Fibroblast of skin of right biceps (primary cell): ENCODE data around the gene PHGDH.
"Not testable (repeated sequence)": the region's sequence is repeated elsewhere in the genome, so short reads cannot be mapped to it uniquely, and the experiment has no call there.

Experiments
- DNase-seq: peaks from one replicate; pipeline ENCODE4 v3.0.0-alpha.2; 2013

The PHGDH gene

DNA sequence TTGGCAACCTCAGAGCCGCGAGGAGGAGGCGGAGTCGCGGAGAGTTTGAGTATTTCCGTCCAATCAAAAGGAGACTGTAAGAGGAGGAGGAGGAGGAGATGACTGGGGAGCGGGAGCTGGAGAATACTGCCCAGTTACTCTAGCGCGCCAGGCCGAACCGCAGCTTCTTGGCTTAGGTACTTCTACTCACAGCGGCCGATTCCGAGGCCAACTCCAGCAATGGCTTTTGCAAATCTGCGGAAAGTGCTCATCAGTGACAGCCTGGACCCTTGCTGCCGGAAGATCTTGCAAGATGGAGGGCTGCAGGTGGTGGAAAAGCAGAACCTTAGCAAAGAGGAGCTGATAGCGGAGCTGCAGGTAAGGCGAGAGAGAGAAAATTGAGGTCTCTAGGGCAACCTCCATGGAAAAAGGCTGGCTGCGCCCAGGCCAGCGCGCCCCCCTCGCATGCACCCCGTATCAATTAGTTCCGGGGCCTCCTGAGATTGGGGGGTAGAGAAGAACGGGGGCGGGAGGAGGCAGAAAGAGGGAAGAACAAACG, at the start of gene PHGDH:
Gene PHGDH (plus strand): TSS at position 131 of the 538 bp plus-strand sequence. CDS start 89 bp downstream, at position 220.
- DNase-seq, result peak; percentile 94

DNA sequence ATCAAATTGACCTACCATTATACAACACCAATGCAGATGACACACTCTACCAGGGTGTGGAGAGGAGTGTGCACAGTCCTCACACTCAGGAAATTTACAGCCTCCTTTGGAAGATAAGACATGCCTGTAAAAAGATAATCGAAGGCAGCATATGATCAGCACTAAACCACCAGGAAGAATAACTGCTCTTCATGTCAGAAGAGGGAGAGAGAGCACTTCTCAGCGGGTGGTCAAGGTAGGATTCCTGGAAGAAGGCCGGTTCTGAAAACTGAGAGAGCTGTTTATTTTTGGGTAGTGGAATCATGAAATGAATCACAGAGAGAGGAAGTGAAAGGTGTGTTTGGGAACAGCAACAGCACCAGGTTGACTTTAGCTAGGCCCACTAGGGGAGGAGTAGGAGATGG, 49.7 kb upstream of the PHGDH start:
- no peak for DNase-seq

DNA sequence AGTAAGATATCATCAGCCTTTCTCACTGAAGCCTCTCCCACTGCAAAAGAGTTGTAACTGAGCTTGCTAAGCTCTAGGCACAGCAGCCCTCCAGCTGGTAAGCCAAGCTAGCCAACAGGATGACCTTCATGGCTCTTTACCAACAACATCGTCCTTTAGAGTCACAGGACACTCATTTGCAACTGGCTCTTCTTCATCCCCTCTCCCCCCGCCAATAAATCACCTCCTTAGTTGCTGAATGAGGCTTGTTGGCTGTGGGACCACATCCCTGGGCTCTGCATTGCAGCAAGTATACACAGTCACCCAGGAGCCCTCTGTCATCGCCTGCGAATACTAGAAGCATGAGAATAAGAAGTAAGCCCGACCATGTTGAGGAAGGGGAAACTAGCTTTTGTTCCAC, 47.7 kb upstream of the PHGDH start:
- no peak for DNase-seq

DNA sequence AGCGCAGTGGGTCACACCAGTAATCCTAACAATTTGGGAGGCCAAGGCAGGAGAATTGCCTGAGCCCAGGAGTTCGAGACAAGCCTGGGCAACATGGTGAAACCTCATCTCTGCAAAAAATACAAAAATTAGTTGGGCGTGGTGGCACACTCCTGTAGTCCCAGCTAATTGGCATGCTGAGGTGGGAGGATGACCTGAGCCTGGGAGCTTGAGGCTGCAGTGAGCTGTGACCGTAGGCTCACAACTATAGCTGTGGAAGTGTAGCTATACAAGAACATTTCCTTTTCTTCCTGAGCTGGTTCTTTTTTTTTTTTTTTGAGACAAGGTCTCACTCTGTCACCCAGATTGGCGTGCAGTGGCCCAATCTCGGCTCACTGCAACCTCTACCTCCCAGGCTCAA, 44.6 kb upstream of the PHGDH start:
- no peak for DNase-seq

DNA sequence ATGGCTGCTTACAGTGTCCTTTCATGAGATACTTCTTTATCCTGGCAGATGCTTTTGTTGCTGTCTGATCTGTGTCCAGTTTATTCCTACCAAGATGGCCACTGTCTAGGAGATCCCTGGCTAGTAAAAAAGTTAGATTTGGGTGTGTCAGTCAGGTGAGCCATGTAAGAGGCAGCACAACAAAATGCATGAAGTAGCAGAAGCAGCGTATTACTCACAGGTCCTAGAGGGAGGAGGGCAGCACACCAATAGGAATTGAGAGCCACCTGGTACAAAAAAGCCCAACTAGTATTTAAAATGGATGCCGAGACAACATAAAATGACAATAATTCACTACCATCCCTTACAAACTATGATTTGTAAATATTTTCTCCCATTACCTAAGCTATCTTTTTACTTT, 40.8 kb upstream of the PHGDH start:
- DNase-seq, result no peak

DNA sequence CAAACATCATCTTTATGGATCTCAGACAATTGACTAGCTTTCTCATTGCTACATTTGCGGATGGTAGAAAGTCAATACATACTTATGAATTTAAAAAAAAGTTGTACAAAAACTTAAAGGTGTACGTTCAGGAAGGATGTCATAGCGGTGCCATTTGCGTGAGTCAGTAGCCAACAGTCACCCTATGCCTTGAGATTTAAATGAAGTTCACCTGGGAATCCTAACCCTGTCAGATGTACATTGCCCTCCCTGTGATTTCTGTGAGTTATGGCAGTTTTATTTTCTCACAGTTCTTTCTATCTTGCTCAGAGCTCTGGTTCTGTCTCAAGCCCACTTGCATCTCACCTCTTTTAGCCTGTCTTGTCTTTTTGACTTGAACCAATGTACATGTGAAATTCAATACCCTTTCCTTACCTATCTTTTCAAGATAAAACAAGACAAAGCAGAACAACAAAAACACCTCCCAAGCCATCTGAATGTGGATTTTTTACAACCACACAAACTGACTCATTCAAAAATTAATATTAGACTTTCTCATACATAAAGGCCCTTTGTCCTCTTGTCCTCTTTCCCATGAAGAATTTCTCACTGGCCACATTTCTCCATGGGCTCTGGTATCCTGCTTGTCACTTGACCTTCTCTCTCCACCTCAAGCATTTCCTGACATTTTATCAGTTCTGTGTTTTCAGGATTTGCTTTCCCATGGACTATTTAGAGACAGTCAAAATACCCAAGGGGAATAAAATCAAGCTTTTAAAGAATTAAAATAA, 38.4 kb upstream of the PHGDH start:
- peak; percentile 50 for DNase-seq

DNA sequence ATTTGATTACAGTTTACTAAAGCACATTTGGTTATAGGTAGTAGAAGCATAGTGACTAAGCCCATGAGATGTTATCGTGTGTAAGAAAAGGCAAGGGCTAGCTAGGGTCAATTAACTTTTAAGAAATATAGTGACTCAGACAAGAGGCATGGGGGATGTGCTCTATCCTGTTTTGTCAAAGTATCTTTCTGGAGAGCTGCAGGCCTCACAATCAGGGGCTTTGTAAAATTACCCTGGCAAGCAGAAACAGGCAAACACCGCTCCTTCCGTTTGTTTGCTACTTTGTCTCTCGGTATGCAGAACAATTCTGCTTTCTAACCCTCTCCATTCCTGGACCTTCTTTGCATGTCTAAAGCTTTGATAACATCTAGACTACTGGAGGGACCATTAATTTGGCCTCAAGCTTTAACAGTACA, 37.6 kb upstream of the PHGDH start:
- DNase-seq, result peak; percentile 80

DNA sequence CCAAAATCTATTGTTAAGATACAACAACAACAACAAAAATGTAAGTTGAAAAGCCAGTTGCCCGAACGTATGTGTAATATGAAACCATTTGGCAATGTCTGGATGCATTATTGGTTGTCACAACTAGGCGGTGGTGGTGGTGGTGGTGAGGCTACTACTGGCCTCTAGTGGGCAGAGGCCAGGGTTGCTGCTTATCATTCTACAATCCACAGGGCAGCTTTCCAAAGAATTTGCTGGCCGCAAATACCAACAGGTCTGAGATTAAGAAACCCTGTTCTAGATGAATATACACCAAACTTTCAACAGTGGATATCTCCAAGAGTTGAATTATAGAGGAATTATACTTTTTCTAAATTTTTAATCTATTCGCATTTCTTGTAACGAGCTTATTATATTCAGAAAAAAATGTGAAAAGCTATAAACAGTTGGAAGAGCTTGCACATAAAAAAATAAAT, 36.9 kb upstream of the PHGDH start:
- DNase-seq, result peak; percentile 93

DNA sequence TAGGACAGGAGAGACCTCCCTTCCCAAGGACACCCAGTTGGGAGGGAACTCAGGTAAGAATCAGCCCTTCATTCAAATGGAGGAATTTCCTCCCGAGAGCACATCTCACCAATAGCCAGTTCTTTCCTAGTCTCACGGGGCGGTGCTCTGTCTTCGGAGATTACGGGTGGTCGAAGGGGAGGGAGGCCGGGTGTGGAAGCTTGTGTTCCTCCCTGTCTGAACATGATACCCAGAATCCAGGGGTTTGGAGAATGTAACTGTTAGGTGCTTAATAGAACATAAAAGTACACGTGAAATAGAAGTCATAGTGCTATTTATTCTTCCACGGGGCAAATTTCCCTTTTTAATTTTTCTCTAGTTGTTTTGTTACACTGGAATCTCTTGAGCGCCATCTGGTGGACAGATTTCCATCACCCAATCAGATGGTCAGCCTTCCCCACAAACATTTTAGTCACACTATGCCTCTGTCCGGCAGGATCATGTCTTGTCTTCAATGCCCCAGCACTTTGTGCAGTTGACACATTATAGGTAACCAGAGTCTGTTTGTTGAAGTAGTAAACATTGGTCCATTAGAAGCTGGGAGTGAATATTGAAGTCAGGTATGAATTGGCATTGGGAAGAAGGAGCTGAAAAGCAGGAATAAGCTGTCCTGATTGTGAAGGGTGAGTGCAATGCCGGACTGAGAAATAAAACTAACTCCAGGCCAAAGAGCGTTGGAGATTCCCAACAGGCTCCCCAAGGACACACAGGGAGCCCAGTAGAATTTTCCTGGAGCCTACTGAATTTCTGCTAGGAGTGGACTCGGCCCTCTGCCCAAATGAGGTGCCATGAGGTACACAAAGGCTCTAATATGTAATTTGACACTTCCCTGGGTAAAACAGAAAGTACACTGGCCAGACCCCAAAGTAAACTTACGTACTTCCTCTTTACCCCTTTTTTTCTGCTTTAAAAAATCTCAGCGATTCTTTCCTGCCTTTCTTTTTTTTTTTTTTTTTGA, 36.1 kb upstream of the PHGDH start:
- peak; percentile 81 for DNase-seq

DNA sequence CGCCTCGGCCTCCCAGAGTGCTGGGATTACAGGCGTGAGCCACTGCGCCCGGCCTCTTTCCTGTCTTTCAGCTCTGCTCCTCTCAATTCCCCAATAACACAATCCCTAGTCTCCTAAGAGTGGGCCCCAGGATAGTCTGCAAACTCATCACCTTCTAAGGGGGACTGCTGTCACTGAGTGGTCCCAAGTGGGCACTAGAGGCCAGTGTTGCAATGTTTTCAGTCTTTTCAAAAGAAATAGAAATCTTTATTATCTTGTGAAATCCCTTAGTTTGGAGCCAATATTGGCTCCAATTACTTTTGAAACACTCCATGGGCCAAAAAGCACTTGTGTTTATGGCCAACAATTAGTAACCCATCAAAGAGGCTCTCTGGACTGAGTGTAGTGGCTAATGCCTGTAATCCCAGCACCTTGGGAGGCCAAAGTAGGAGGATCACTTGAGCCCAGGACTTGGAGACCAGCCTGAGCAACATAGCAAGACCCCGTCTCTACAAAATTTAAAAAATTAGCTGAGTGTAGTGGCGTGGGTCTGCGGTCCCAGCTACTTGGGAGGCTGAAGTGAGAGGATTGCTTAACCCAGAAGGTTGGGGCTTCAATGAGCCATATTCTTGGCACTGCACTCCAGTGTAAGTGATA, 35.0 kb upstream of the PHGDH start:
- no peak for DNase-seq

DNA sequence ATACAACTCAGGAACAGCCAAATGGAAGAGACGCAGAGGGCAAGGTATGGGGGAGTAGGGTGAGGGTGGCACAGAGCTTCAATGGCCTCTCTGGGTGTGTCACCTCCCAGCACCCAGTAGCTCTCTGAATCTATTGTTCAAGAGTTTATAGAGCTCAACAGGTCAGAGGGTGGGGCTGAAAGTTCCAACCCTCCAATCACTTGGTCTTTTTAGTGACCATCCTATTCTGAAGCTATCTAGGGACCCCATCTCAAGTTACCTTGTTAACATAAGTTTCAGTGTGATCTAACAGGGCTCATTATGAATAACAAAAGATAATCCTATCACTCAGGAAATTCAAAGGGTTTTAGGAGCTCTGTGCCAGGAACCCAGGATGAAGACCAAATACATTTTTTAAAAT, 32.5 kb upstream of the PHGDH start:
- no peak for DNase-seq

DNA sequence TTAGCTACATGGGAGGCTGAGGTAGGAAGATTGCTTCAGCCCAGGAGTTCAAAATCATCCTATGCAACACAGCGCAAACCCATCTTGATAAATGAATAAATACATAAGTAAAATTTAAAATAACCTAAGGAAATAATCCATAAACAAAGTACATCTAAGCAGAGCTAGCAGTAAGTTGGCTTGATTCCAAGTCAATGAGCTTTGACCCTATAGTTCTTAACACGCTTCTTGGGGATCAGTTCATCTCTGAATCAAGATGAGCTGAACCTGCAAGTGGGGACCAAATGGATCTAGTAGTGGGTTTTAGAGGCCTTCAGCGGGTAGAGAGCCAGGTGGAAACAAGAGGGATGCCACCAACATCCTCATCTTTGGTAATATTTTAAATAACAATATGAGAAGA, 31.5 kb upstream of the PHGDH start:
- no peak for DNase-seq

DNA sequence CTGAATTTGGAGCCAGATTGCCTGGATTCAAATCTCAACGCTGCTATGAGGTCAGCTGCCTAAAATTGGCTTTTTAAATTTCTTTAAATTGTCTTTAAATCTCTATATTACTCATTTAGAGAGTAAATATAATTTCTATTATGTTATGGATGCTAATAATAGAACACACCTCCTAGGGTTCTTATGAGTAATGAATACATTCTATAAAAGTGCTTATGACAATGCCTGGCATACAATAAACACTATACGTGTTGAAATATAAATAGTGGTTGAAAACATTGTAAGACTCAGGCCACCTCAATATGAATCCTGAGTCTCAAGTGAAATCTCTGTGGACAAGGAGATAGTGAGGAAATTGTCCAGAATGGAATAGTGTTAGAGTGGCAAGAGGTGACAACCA, 31.0 kb upstream of the PHGDH start:
- no peak for DNase-seq

DNA sequence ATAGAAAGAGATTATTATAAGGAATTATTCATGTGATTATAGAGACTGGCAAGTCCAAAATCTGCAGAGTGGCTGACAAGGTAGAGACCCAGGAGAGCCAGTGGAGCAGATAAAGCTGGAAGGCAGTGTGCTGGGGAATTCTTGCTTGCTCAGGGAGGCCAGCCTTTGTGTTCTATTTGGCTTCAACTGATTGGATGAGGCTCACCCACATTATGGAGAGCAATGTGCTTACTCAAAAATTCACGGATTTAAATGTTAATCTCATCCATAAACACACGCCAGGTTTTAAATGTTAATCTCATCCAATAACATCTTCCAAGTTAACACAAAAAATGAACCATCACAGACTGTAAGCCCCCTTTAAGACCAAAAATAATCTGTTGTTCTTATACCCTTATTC, 30.2 kb upstream of the PHGDH start:
- DNase-seq, result no peak

DNA sequence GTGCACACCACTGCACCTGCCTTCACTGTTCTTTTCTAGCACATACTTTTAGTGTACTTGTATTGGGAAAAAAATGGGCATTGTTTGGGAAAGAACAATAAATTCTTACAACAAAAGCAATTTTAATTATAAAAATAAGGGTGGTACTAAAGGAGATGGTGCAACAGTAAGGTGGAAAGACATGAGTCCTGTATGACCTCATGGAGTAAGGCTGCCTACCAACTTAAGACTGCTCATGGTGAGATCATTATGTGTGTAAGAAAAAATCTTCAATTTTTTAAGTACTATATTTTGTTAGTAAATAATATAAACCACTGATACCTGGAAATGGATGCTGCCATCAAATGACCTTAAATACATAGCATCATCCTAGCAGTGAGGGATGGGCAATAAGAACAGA, 29.6 kb upstream of the PHGDH start:
- DNase-seq, result no peak

DNA sequence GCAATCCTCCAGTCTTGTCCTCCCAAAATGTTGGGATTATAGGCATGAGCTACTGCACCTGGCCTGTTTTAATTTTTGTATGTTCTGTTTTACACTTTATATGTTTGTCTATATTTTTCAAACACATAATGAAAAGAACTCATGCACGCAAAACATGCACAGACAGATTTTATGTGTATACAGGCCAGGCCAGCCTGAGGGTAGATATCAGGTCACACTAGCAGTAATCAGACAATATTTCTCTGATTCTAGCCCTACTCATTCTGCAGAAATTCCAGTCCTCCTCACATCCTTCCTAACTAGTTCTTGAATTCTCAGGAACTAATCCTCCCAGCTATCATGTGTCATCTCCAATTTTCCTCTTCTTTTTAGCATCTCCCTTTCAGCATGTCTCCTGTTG, 27.8 kb upstream of the PHGDH start:
- no peak for DNase-seq

DNA sequence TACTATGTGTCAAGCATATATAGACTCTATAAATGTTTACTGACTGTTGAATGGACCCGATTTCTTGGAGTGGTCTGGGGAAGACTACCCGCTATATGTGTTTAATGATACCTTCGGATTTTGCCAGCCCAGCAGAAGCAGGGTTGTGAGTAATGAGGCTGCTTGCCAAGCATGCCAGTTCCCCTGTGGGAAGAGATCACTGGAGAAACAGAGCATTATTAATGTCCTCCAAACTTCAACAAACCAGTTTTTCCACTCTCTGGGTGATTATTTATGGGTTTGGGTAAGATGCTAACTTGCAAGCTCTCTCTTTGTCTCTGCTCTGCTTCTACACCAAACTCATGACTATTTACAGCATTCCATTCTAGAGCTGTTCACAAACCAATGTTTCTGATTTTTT, 25.1 kb upstream of the PHGDH start:
- no peak for DNase-seq

DNA sequence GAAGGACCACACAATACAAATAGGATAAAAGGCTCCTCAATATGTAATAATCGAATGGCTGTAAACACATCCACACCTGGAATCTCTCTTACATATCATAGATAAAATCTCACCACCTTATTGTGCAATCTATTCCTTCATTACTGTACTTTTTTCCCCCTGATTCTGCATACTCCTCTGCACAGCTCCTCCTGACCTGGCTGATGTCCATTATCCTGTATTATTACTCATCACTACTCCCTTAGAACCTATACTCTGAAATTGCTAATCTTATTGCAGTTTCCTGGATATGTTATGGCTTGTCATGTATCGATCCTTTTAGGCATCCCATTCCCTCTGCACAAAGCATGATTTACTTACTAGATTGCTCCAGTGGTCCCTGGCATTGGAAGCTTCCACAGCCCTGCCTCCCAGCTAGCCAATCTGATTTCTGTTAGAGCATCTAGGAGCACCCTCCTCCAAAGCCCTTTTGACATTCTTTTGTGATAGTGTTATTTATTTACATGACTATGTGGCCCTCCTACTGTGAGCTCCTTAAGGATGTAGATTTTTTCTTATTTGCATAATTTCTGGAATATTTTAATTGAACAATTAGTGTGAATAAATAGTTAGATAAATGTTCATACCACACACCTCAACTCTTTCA, 24.2 kb upstream of the PHGDH start:
- DNase-seq, result peak; percentile 27

DNA sequence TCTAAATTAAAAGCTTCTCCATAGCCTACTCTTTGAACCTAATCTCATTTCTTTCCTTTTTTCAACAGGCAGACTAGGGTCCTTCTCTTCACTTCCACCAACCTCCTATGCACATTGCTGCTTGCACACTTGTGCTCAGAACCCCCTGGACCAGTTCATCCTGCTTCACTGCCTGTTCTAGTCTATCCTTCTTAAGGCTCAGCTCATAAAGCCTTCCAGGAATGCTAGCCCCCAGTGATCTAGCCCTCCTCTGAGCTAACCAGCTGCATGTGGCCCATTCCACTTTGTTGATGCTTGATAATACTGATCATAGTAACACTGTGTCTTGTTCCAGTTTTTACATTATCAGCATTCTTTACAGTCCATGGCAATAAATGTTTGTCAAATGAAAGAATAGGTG, 22.9 kb upstream of the PHGDH start:
- no peak for DNase-seq

DNA sequence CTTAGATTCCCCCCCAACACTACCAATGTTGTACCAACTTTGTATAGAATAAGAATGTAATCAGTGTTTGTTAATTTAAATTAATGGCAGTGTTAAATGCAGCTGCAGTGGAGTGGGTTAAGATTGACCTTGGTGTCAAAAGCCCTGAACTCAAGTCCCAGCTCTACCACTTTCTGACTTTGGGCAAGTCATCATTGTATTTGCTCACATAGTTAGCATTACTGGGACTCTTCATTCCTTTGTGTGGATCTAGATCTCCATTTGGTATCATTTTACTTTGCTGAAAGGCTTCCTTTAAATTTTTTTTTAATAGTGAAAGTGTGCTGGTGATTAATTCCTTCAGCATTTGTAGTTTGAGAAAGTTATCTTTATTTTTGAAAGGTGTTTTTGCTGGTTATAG, 22.2 kb upstream of the PHGDH start:
- no peak for DNase-seq

DNA sequence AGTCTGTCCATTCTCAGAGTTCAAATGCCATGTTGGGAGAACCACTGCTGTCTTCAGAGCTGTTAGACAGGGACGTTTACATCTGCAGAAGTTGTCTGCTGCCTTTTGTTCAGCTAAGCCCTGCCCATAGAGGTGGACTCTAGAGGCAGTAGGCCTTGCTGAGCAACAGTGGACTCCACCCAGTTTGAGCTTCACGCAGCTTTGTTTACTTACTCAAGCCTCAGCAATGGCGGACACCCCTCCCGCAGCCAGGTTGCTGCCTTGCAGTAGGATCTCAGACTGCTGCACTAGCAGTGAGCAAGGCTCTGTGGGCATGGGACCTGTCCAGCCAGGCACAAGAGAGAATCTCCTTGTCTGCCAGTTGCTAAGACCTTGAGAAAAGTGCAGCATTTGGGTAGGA, 14.9 kb upstream of the PHGDH start:
- not testable (repeated sequence) for DNase-seq

DNA sequence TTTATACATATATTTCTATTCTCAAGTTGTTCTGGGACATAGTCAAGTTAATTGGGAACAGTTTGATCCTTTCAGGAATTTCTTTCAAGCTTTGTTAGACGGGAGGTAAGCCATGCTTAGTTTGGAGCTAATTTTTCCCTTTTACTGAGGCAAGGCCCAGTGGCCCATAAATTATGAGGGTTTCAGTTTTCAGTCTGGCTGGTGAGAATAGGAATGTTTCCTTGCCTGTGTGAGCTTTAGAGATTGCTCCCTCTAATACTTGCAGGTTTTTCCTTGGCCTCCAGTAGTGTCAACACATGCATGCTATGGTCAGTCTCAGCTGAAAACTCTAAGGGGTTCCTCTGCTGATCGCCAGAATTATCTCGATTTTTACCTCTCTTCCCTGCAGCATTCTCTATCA, 14.1 kb upstream of the PHGDH start:
- no peak for DNase-seq

DNA sequence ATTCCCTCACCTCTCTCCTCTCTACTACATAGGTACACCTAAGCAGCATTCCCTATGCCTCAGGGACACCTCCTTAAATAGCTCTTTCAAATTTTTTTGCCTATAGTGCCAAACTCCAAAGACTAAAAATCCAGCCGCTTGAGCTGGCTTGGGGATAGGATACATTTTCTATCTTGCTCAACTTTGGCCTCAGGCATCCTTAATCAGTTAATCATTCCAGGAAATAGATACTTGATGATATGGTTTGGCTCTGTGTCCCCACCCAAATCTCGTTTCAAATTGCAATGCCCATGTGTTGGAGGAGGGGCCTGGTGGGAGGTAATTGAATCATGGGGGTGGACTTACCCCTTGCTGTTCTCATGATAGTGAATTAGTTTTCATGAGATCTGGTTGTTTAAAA, 11.4 kb upstream of the PHGDH start:
- no peak for DNase-seq
